ENCODE data around the gene TTC19.

DNA sequence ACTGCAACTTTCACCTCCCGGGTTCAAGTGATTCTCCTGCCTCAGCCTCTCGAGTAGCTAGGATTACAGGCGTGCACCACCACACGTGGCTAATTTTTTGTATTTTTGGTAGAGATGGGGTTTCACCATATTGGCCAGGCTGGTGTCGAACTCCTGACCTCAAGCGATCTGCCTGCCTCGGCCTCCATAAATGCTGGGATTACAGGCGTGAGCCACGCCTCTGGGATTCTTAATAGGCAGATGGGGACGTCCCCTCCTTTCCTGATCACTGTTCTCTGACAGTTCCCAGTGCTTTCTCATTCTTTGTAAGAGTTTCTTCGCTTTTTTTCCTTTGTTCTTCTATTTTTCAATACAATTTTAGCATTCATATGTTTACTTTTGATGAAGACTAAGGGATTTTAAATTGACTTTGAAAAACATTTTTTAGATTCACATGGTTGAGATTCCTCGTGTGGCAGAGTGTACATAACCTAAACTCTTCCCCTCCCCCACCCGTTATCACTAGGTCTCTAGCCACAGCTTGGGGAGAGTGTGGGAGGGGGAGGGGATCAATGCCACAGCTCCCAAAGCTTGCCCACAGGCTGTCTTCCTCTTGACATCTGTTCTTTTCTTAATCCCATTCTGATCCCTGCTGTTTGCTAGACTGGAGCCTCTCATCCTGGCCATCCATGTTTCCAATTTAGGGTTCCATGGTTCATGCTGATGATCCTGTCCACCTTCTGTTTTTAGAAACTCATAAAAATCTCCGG lies 43.7 kb upstream of the TTC19 start:
- TF ChIP-seq CTCF (conservative IDR thresholded peaks at IDR 0.05; ENCODE audit: low read depth in 2 of 2), result no peak
- no peak for TF ChIP-seq POLR2AphosphoS5 (IDR thresholded peaks at IDR 0.05; ENCODE audit: low read depth)
